NCI-H446 (cell line): ENCODE results near the gene PDCL2.
"Not testable (repeated sequence)": the region's sequence is repeated elsewhere in the genome, so short reads cannot be mapped to it uniquely, and the experiment has no call there.

Experiments used
- DNase-seq, 2 experiments: peaks; one replicate each; lab custom pipeline; 2025; lab: John Stamatoyannopoulos, UW

PDCL2 gene

DNA sequence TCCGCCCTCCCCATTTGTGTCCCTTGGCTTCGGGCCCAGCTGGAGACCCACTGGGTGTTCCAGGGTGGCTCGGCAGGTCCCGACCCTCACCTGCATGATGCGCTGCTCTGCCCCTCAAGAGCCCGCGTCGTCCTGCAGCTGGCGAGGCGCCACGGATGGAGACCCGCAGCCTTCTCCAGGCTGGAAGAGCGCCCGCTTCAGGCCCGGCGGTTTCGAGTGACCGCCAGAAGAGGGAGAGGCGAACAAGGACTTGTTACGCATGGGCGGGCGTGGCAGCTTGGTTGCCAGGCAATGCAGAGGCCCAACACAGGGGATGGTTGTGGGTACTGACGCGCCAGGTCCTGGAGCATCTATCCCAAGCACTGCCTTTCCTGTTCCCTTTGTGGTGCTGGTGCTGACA lies at the start of gene PDCL2:
Gene PDCL2, minus strand, starts transcription at position 232 of the 400 bp plus-strand sequence. Its CDS starts 136 bp downstream, at position 96.
- peak in 1 of 2 experiments; percentile 16 for DNase-seq

DNA sequence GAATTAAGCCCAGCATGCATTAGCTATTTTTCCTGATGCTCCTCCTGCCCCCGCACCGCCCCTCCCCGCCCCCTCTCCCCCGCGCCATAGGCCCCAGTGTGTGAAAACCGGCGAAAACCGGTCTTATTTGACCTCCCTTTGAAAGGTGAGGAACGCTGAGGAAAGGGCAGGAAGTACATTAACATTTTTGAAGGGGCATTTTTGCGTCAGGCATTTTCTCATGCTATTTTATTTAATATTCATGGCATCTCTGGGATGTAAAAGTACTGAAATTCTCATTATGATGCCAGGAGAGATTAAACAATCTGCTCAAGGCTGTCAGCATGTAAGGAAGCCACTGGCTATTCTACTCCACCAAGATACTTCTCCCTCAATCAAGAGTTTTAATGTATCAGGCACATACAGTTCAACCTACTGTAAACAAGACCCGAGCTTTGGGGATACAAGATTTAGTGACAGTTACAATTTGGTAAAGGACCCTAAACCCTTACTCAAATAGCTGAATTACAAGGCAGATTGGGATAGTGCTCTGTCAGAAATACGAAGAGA lies 45.3 kb upstream of the PDCL2 start:
- DNase-seq = no peak

DNA sequence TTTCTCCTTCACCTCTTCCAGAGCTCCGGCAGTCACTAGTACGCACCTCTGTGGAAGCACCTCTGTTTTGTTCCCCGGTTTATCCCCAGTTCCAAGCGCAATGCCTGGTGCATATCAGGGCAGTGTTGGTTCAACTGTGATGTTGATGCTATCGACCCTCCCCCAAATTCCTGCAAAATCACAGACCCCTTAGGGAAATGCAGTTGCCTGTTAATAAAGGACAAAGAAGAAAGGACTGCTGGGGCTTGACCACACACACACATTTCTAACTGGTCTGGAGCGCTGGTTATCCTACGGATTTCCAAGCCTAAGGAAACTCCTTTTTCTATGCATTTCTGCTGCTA lies 44.6 kb upstream of the PDCL2 start:
- no peak for DNase-seq

GRCh38 chr4:55635741-55636655 lies 44.0 kb upstream of the PDCL2 start, which contains the start of gene NMU:
Gene NMU (minus strand): TSS chr4:55636298. CDS start chr4:55636192, 106 bp downstream.
- DNase-seq = peak in 1 of 2 experiments; percentile 24

- no peak for DNase-seq
These were observed 43.2 kb upstream of the PDCL2 start for GRCh38 chr4:55635282-55635681.

DNA sequence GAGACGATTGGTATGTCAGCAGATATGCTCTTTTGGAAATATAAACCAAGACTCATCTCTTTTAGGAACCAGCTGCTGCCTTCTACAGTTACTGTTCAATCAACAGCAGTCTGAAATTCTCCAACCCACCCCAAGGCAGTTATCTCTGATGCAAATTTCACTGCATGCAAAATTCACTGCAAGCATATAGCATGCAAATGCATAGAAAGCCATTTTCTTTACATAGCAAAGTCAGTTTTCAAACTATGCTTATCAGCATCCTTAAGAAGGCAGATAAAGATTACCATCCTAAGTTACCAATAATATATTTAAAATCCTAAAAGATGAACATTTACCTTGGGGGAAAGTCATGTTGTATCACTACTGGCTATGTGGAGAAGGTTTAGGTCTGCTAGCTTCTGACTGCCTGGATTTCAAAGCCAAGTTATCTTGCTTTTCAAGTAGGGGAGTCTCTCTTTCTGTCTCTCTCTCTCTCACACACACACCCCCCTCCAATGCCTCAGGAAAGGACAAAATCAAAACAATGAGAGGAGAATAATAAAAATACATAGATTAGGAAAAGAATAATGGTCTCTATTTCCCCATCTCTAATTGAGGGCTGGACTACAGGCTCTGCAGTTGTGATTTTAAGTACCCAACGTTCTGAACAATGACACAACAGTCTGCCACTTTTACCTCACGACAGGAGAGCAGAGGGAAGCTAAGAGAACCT lies 42.5 kb upstream of the PDCL2 start:
- DNase-seq = no peak

DNA sequence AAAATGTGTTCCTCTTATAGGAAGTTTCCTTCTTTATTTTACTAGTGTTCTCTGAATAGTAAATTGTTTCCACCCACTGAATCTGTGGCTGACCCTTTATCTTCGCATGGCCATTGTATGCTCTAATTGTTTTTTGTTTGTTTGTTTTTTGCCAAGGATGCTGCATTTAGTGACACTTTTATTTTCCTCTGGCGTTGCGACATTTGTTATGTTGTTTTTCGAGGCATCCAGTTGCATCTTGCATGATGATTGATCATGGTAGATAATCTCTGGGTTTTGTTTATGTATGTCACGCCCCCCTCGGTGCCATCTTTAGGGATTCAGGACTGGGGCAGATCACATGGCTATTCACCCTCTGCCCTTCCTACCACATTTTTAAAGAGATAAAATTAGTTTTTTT lies 41.9 kb upstream of the PDCL2 start:
- DNase-seq = no peak

- DNase-seq = no peak
These were observed 33.8 kb upstream of the PDCL2 start for GRCh38 chr4:55625835-55626234.

GRCh38 chr4:55624063-55624462 lies 32.0 kb upstream of the PDCL2 start:
- not testable (repeated sequence) for DNase-seq

GRCh38 chr4:55618546-55619143 lies 26.6 kb upstream of the PDCL2 start:
- no peak for DNase-seq

GRCh38 chr4:55617587-55618197 lies 25.6 kb upstream of the PDCL2 start:
- DNase-seq = no peak

GRCh38 chr4:55615008-55615407 lies 23.0 kb upstream of the PDCL2 start:
- no peak for DNase-seq

DNA sequence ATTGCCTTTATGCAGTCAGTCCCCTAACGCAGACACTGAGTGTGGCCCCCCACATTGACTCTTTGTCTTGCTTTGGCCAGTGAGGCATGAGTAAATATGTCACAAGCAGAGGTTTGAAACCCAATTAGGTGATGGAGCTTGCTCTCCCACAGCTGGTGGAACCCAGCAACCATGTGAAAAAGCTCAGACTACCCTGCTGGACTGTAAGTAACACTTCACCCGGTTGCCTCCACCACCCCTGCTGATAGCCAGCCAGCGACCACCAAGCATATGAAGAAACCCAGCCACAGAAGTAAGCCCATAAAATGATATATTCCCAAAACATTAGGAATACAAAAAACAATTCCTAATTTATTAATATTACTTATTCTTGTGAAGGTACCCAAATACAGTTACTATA lies 21.6 kb upstream of the PDCL2 start:
- DNase-seq = no peak

- DNase-seq = no peak
These were observed 20.3 kb upstream of the PDCL2 start for GRCh38 chr4:55612341-55612740.

DNA sequence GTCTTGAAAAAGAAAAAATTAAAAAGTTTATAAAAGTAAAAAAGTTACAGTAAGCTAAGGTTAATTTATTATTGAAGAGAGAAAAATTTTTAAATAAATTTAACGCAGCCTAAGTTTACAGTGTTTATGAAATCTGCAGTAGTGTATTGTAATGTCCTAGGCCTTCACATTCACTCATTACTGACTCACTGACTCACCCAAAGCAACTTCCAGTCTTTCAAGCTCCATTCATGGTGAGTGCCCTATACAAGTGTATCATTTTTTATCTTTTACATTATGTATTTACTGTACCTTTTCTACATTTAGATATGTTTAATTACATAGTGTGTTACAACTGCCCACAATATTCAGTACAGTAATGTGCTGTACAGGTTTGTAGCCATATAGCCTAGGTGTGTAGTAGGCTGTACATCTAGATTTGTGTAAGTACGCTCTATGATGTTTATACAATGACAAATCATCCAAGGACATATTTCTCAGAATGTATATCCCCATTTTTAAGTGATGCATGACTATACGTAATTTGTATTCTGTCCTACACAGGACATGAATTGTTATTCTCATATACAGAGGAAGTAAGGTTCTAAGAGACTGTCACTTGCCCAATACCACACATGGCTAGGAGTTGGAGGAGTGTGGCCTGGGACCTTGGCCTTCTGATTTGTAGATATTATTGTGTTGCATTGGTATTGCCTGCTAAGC lies 19.5 kb upstream of the PDCL2 start:
- no peak for DNase-seq

DNA sequence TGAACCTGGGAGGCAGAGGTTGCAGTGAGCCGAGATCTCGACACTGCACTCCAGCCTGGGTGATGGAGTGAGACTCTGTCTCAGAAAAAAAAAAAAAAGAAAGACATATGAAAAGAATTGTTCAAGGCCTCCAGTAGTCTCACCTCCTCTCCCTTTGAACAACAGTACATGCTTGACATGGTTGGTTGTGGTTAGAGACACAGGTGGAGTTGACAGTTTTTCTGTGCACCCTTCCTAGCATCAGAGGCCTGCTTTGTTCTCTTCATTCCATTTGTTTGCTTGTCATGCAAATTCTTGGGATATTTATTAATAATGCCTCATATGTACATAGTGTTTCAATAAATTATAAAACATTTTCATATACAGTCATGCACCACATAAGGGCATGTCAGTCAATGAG lies 18.3 kb upstream of the PDCL2 start:
- DNase-seq = no peak

DNA sequence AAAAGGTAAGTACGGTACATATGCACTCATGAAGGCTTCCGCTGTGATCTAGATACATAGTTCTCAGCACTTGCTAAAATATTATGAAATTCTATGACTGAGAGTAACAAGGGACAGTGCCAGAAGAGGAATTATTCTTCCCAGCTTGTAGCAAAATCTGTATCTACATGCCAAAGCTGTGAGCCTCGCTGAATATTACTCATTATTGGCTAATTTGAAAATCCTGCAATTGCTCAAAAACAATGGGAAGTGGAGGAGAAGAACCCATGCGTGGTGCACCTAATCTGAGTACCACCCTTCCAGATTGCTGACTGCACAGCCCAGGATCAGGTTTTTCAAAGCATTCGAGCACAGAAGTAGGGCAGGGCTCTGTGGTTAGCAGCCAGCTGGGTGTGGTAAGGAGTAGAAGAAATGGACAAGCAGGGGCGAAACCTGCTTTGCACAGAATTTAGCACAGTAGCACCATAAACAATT lies 17.4 kb upstream of the PDCL2 start:
- DNase-seq = no peak

DNA sequence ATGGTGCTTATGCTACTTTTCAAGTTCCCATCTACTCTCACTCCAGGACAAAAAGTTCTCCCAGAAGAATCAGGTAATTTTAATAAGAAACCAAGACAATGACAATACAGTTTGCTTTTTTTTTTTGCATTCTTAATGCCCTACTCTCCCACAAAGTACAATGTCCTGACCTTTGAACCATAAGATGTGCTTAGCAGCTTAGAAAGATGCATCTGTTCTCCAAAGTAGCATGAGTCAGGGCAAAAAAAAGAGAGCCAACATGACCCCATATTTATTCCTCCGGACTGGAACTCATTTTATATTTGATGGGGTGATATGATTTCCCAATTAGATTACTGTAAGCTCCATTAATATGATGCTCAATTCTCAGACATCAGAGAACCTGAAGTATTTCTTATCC lies 16.5 kb upstream of the PDCL2 start:
- DNase-seq = no peak

DNA sequence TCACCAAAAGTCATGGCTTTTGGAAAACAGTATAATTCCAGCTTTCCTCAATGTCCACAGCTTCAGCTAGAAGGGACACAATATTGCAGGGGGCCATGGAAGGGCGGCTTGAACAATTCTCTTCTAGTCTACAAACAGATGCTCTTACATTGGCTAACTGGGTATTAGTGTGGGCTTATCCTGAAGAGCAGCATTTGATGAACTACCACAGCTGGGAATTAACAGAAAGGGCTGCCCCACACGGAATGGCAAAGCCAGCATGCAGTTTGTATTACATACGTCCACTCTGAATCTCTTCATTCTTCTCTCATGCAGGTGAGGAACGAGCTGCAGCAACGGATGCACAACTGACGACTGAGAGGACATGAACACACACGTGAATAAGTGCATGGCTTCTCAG lies 13.0 kb upstream of the PDCL2 start:
- DNase-seq = no peak

GRCh38 chr4:55600640-55601039 lies 8.6 kb upstream of the PDCL2 start:
- DNase-seq = no peak

DNA sequence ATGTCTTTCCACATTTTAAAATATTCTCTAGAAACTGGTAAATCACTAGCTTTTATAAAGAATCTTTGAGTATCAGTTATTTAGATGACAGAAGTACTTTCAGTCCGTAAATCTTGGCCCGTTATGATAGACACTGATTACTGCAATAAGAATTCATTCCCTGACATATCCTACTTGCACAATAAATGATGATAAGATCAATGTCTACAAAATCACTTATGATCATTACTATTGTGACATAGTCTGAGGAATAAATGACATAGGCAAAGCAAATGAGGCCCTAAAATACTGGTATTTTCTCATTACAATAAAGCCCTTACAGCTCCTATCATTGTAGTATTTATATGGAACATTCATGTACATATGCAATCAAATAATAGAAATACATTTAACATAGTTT lies 6.6 kb upstream of the PDCL2 start:
- DNase-seq = no peak
